Upper lobe of right lung (tissue), 1 donor: ENCODE results near the gene MPIG6B. TPM values are rescaled to one million over a fixed set of nuclear protein-coding genes. Genes with fewer than 3 reads are reported as not detected.

ENCODE experiments used
- ATAC-seq: fragments of 200-7000 bp; cut with Tn5 transposase; one replicate; pipeline ENCODE4 v1.9.1; 2020; ENCODE audit warnings: mild to moderate bottlenecking, moderate library complexity
- DNase-seq: peaks from one replicate; pipeline ENCODE4 v3.0.0-alpha.2; 2020
- H3K27ac ChIP-seq: fragments of 200-600 bp; one replicate; pipeline ENCODE4 v1.8.0; 2022
- H3K27me3 ChIP-seq: fragments of 200-600 bp; one replicate; pipeline ENCODE4 v1.8.0; 2022; ENCODE audit warnings: mild to moderate bottlenecking
- H3K36me3 ChIP-seq: fragments of 200-600 bp; one replicate; pipeline ENCODE4 v1.8.0; 2022
- H3K4me1 ChIP-seq: fragments of 200-600 bp; one replicate; pipeline ENCODE4 v1.8.0; 2022
- H3K4me3 ChIP-seq: fragments of 200-600 bp; one replicate; pipeline ENCODE4 v1.8.0; 2022; ENCODE audit warnings: mild to moderate bottlenecking
- H3K9me3 ChIP-seq: fragments of 200-600 bp; one replicate; pipeline ENCODE4 v1.8.0; 2022
- CTCF ChIP-seq: fragments of 200-600 bp; IDR thresholded peaks from one replicate; pipeline ENCODE4 v1.8.0; 2022; ENCODE audit warnings: antibody characterized with exemption
- intact Hi-C: fragments of 100-400 bp; cut with DNase I; formaldehyde crosslinking; loops from one replicate; pipeline ENCODE4 v1.11.0; 2022
- total RNA-seq: library from RNA; stranded (reverse); fragmentation: NEBNext Ultra II Directional; extraction: Animal tissue kit (Norgen Biotek cat#: 25700); gene quantifications from one replicate; pipeline ENCODE4 v1.2.1, GENCODE V29; 2021
- donor health status: DM: no; HTN: yes; CAD: no; lungs with severe emphysema.

The MPIG6B gene
- total RNA-seq, 1 donor from 2014 or later, result 1.1 TPM

GRCh38 chr6:31720196-31720770 is 2.9 kb upstream of the MPIG6B start:
- no peaks in the 10 kb centered on the region for H3K27me3 ChIP-seq
- ATAC-seq, result no peak
- H3K36me3 ChIP-seq, result no peaks in the 10 kb centered on the region
- H3K9me3 ChIP-seq, result no peaks in the 10 kb centered on the region
- H3K27ac ChIP-seq, result no peak overlapping the region
- intact Hi-C loops, result no loop called here
- no peak for DNase-seq
- no peak for TF ChIP-seq CTCF
- no peaks in the 10 kb centered on the region for H3K4me1 ChIP-seq
- no peak overlapping the region for H3K4me3 ChIP-seq

- no peak for TF ChIP-seq CTCF
- DNase-seq (no peak), ATAC-seq (no peak)
- intact Hi-C loops, result no loop called here
- H3K36me3 ChIP-seq, result no peaks in the 10 kb centered on the region
- peaks cover 9% of the 10 kb centered on the region for H3K4me1 ChIP-seq
- no peaks in the 10 kb centered on the region for H3K9me3 ChIP-seq
- H3K4me3 ChIP-seq, result no peak within 1 kb of the TSS
- no peaks in the 10 kb centered on the region for H3K27me3 ChIP-seq
- H3K27ac ChIP-seq, result no peak within 1 kb of the TSS
These were observed 1.7 kb upstream of the MPIG6B start, which contains the start of gene LY6G6C for GRCh38 chr6:31721351-31722020. TSS of gene LY6G6C (minus strand) at chr6:31721746. CDS start at chr6:31721679, 67 bp downstream.

- no peak overlapping the region for H3K4me3 ChIP-seq
- H3K27ac ChIP-seq, result no peak overlapping the region
- no peak for TF ChIP-seq CTCF
- peaks cover 15% of the 10 kb centered on the region for H3K4me1 ChIP-seq
- H3K27me3 ChIP-seq, result no peaks in the 10 kb centered on the region
- ATAC-seq (no peak), DNase-seq (no peak)
- H3K36me3 ChIP-seq, result no peaks in the 10 kb centered on the region
- intact Hi-C loops, result no loop called here
- H3K9me3 ChIP-seq, result no peaks in the 10 kb centered on the region
These were observed 1.0 kb upstream of the MPIG6B start for GRCh38 chr6:31722173-31722572.

GRCh38 chr6:31723980-31724691 is 963 bp downstream of the MPIG6B start:
- H3K9me3 ChIP-seq, result no peaks in the 10 kb centered on the region
- ATAC-seq (no peak), DNase-seq (no peak)
- H3K36me3 ChIP-seq, result no peaks in the 10 kb centered on the region
- TF ChIP-seq CTCF, result no peak
- H3K4me1 ChIP-seq, result peaks cover 33% of the 10 kb centered on the region
- H3K27ac ChIP-seq, result no peak overlapping the region
- no peaks in the 10 kb centered on the region for H3K27me3 ChIP-seq
- intact Hi-C loops, result no loop called here
- H3K4me3 ChIP-seq, result no peak overlapping the region

- Histone ChIP-seq H3K27ac (peak overlapping the region; percentile 40), H3K36me3 (peaks cover 4% of the 10 kb centered on the region), H3K4me3 (no peak overlapping the region), H3K27me3 (no peaks in the 10 kb centered on the region), H3K4me1 (peaks cover 38% of the 10 kb centered on the region), H3K9me3 (no peaks in the 10 kb centered on the region)
- TF ChIP-seq CTCF, result no peak
- intact Hi-C loops, result no loop called here
- ATAC-seq, result peak; percentile 43
- DNase-seq, result no peak
These were observed 2.6 kb downstream of the MPIG6B start for GRCh38 chr6:31725502-31726350.
